ENCODE data around the gene GALNT17.

GRCh38 chr7:71385330-71385729, 253.4 kb downstream of the GALNT17 start:
- TF ChIP-seq CREB1 (CRISPR knock-in tag; IDR thresholded peaks at IDR 0.05; ENCODE audit: low read depth) (no peak), POLR2AphosphoS5 (IDR thresholded peaks at IDR 0.05; ENCODE audit: low read depth) (no peak), CTCF (conservative IDR thresholded peaks at IDR 0.05; ENCODE audit: low read depth in 2 of 2) (no peak)
- TF ChIP-seq, protein P1, sequence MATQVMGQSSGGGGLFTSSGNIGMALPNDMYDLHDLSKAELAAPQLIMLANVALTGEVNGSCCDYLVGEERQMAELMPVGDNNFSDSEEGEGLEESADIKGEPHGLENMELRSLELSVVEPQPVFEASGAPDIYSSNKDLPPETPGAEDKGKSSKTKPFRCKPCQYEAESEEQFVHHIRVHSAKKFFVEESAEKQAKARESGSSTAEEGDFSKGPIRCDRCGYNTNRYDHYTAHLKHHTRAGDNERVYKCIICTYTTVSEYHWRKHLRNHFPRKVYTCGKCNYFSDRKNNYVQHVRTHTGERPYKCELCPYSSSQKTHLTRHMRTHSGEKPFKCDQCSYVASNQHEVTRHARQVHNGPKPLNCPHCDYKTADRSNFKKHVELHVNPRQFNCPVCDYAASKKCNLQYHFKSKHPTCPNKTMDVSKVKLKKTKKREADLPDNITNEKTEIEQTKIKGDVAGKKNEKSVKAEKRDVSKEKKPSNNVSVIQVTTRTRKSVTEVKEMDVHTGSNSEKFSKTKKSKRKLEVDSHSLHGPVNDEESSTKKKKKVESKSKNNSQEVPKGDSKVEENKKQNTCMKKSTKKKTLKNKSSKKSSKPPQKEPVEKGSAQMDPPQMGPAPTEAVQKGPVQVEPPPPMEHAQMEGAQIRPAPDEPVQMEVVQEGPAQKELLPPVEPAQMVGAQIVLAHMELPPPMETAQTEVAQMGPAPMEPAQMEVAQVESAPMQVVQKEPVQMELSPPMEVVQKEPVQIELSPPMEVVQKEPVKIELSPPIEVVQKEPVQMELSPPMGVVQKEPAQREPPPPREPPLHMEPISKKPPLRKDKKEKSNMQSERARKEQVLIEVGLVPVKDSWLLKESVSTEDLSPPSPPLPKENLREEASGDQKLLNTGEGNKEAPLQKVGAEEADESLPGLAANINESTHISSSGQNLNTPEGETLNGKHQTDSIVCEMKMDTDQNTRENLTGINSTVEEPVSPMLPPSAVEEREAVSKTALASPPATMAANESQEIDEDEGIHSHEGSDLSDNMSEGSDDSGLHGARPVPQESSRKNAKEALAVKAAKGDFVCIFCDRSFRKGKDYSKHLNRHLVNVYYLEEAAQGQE (IDR thresholded peaks at IDR 0.05; ENCODE audit: unreplicated experiment) = no peak

Data from GM23338 (cell line).